Muscle of back (tissue), 11 donors: Measurements from ENCODE around the gene MUL1. TPM values are rescaled to one million over a fixed set of nuclear protein-coding genes. Genes with fewer than 3 reads are reported as not detected.

Experiments used
- DNase-seq, 3 donors: peaks; one replicate each; pipeline versions ENCODE4 v3.0.0 to v3.0.0-alpha.2; 2013
- polyA plus RNA-seq, 10 donors: library from polyadenylated mRNA; unstranded; fragments of 120-200 nt; gene quantifications; one replicate each; pipeline ENCODE4 v1.2.1, GENCODE V29; 2013; ENCODE audit not compliant: insufficient read length in 10 of 10

The MUL1 gene
- polyA plus RNA-seq, 10 donors: 16.9 to 23.7 (median 18.8) TPM

- DNase-seq: peak in 1 of 3 donors; percentile 68
Observed at GRCh38 chr1:20472860-20473711, 34.9 kb downstream of the MUL1 start.

GRCh38 chr1:20472121-20472520, 35.8 kb downstream of the MUL1 start:
- DNase-seq: no peak

- no peak for DNase-seq
Observed at GRCh38 chr1:20470194-20470593, 37.8 kb downstream of the MUL1 start.

- DNase-seq: no peak
Observed at GRCh38 chr1:20469406-20470076, 38.4 kb downstream of the MUL1 start.

- DNase-seq: no peak
Observed at GRCh38 chr1:20466273-20466672, 41.7 kb downstream of the MUL1 start.

- no peak for DNase-seq
Observed at GRCh38 chr1:20465187-20465586, 42.8 kb downstream of the MUL1 start.

- DNase-seq: no peak
Observed at GRCh38 chr1:20463502-20463901, 44.4 kb downstream of the MUL1 start.

- no peak for DNase-seq
Observed at GRCh38 chr1:20462397-20462796, 45.6 kb downstream of the MUL1 start.

- DNase-seq: no peak
Observed at GRCh38 chr1:20458717-20459116, 49.2 kb downstream of the MUL1 start.

GRCh38 chr1:20454004-20454403, 53.9 kb downstream of the MUL1 start:
- DNase-seq: no peak

GRCh38 chr1:20449735-20450311, 58.1 kb downstream of the MUL1 start:
- DNase-seq: peak in 1 of 3 donors; percentile 26

Other genes with a start within 250 kb of the MUL1 start
- gene VWA5B1, start 217.3 kb downstream of the MUL1 start, polyA plus RNA-seq: under 1 TPM; 0.07 to 0.56 (median 0.29) TPM
- 10 to 100 TPM in 3 of 10 donors, 1 to 10 TPM in 7; 4.5 to 10.5 (median 8.6) TPM for gene CAMK2N1, start 21.9 kb downstream of the MUL1 start, polyA plus RNA-seq
- 1 to 10 TPM in 4 of 10 donors, under 1 TPM in 6; 0.30 to 2.4 (median 0.81) TPM for gene FAM43B, start 44.4 kb upstream of the MUL1 start, polyA plus RNA-seq
- 1 to 10 TPM in 1 of 10 donors, under 1 TPM in 8, not detected in 1; 0.31 to 1.1 (median 0.55) TPM for gene CDA, start 80.9 kb upstream of the MUL1 start, polyA plus RNA-seq
- 10 to 100 TPM; 36.7 to 45.7 (median 39.4) TPM for gene PINK1, start 125.3 kb upstream of the MUL1 start, polyA plus RNA-seq
- 100 to 1,000 TPM; 113 to 173 (median 132) TPM for gene DDOST, start 153.2 kb upstream of the MUL1 start, polyA plus RNA-seq
- 1 to 10 TPM; 1.6 to 4.4 (median 2.9) TPM for gene KIF17, start 209.9 kb upstream of the MUL1 start, polyA plus RNA-seq
- under 1 TPM in 9 of 10 donors, not detected in 1; 0.17 to 0.54 (median 0.33) TPM for gene SH2D5, start 224.6 kb upstream of the MUL1 start, polyA plus RNA-seq